A673 (cell line): ENCODE data around the gene KLF7.

Source experiments
- CTCF ChIP-seq: fragments of 300-800, 200-600 bp; sonication (generic); conservative IDR thresholded peaks from 2 replicates; pipeline ENCODE4 v1.5.1; 2017; ENCODE audit warnings: low read depth, mild to moderate bottlenecking, antibody characterized with exemption, low read length, moderate library complexity, mixed read lengths
- EZH2 ChIP-seq: fragments of 200-600 bp; sonication (generic); IDR thresholded peaks from 2 replicates; pipeline ENCODE4 v1.6.1; 2017; ENCODE audit warnings: borderline replicate concordance, low read depth, mild to moderate bottlenecking, mixed read lengths, antibody characterized with exemption, low read length; ENCODE audit not compliant: poor library complexity, severe bottlenecking

- TF ChIP-seq CTCF = no peak
- no peak for TF ChIP-seq EZH2
Observed at GRCh38 chr2:207038299-207038698, 127.4 kb downstream of the KLF7 start.
